ENCODE results near the gene CACNA1C. TPM values are rescaled to one million over a fixed set of nuclear protein-coding genes. Genes with fewer than 3 reads are reported as not detected.

CACNA1C gene
- total RNA-seq, 4 donors from 2014 or later = 2.0 to 4.2 (median 2.5) TPM

DNA sequence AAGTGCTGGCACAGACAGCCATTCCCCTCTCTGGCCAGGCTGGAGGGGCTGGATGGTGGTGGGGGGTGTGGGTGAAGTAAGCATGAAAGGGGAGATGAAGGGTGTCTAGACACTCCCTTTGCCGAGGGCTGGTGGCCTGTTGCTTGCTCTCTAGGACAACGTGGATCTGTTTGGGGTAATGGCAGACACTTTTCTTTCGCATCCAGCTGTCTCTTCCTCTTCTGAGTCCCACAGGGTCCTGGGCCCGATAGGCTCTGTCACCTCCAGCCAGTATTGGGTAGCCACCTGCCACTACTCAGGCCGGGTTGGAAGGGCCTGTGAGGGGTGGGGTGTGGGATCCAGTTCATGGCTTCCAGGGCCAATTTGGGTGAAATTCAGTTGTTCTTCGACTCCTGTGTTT, 218.1 kb downstream of the CACNA1C start:
- Histone ChIP-seq H3K9me3 (no peaks in the 10 kb centered on the region), H3K4me1 (no peaks in the 10 kb centered on the region), H3K27me3 (no peaks in the 10 kb centered on the region), H3K36me3 (no peaks in the 10 kb centered on the region), H3K4me3 (replicated peaks in 1 of 3) (no peak overlapping the region), H3K27ac (no peak overlapping the region)
- intact Hi-C loops (cut with DNase I) = loop anchor here (10.0 kb wide), 1 partner anchor 216 kb away; the partner anchor contains the start of gene CACNA1C
- TF ChIP-seq POLR2A (IDR thresholded peaks at IDR 0.05) (no peak), CTCF (IDR thresholded peaks at IDR 0.05) (no peak)
- no peak for DNase-seq
- WGBS, 2 donors = 92 to 95% methylated on average over 6 of the region's 6 CpGs

DNA sequence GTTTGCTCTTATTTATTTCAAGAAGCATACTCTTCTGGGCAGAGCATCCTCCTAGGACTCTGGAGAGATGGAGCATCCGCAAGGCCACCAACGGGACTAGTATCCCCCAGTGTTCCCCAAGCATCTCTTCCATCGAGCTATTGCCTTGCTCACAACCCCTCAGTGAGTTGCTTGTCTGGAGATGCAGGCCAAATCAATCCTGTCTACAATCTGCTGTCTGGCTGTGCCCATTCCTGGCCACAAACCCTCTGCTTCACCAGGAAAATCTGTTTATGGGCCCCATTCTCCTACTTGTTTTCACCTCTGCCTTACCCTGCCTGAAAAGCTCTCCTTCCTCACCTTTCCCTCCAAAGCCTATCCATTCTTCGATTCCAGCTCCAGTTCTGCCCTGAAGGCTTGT, 219.2 kb downstream of the CACNA1C start:
- no peak overlapping the region for H3K27ac ChIP-seq
- no peak for DNase-seq
- TF ChIP-seq POLR2A (IDR thresholded peaks at IDR 0.05) = no peak
- TF ChIP-seq CTCF (IDR thresholded peaks at IDR 0.05) = no peak
- no peaks in the 10 kb centered on the region for H3K4me1 ChIP-seq
- WGBS, 2 donors = 84 to 87% methylated on average over 4 of the region's 4 CpGs
- H3K36me3 ChIP-seq = no peaks in the 10 kb centered on the region
- H3K27me3 ChIP-seq = no peaks in the 10 kb centered on the region
- intact Hi-C loops (cut with DNase I) = loop anchor here (10.0 kb wide), 1 partner anchor 217 kb away; the partner anchor contains the start of gene CACNA1C
- H3K4me3 ChIP-seq (replicated peaks in 1 of 3) = no peak overlapping the region
- no peaks in the 10 kb centered on the region for H3K9me3 ChIP-seq

DNA sequence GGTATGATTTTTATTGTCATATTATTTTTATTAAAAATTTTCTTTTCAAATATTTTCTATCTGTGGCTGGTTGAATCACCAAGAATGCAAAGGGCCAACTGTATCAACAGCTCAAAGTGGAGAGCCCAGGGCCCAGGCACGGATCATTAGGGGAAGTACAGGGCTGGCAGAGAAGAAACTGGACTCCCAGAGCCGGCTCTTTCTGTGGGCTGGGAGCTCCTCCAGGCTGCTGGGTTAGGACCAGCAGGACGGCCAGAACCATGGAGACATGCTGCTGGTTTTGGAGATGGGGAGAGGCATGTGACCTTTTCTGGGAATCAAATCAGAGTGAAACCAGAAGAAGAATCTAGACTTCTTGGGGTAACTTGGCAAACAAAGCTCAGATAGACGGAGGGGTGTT, 220.5 kb downstream of the CACNA1C start:
- Histone ChIP-seq H3K27ac (no peak overlapping the region), H3K36me3 (no peaks in the 10 kb centered on the region), H3K9me3 (no peaks in the 10 kb centered on the region), H3K27me3 (no peaks in the 10 kb centered on the region), H3K4me1 (no peaks in the 10 kb centered on the region), H3K4me3 (replicated peaks in 1 of 3) (no peak overlapping the region)
- 54 to 63% methylated on average over 4 of the region's 4 CpGs for WGBS, 2 donors
- DNase-seq = peak in 1 of 2 donors; percentile 13
- peak in 1 of 6 experiments; percentile 4 for TF ChIP-seq CTCF (IDR thresholded peaks at IDR 0.05)
- TF ChIP-seq POLR2A (IDR thresholded peaks at IDR 0.05) = no peak
- intact Hi-C loops (cut with DNase I) = loop anchor here (10.0 kb wide), 1 partner anchor 218 kb away; the partner anchor contains the start of gene CACNA1C

GRCh38 chr12:2273751-2274150, 221.0 kb downstream of the CACNA1C start:
- TF ChIP-seq CTCF (IDR thresholded peaks at IDR 0.05) (no peak), POLR2A (IDR thresholded peaks at IDR 0.05) (no peak)
- intact Hi-C loops (cut with DNase I) = loop anchor here (10.0 kb wide), 1 partner anchor 219 kb away; the partner anchor contains the start of gene CACNA1C
- no peaks in the 10 kb centered on the region for H3K36me3 ChIP-seq
- no peak overlapping the region for H3K4me3 ChIP-seq (replicated peaks in 1 of 3)
- H3K27me3 ChIP-seq = no peaks in the 10 kb centered on the region
- H3K9me3 ChIP-seq = no peaks in the 10 kb centered on the region
- no peaks in the 10 kb centered on the region for H3K4me1 ChIP-seq
- H3K27ac ChIP-seq = no peak overlapping the region
- no peak for DNase-seq
- 81 to 84% methylated on average over 10 to 12 of the region's 12 CpGs for WGBS, 2 donors

- H3K4me3 ChIP-seq (replicated peaks in 1 of 3) = no peak overlapping the region
- intact Hi-C loops (cut with DNase I) = loop anchor here (10.0 kb wide), 1 partner anchor 220 kb away; the partner anchor contains the start of gene CACNA1C
- 84 to 95% methylated on average over 5 to 7 of the region's 7 CpGs for WGBS, 2 donors
- H3K36me3 ChIP-seq = no peaks in the 10 kb centered on the region
- H3K4me1 ChIP-seq = no peaks in the 10 kb centered on the region
- TF ChIP-seq POLR2A (IDR thresholded peaks at IDR 0.05) = no peak
- TF ChIP-seq CTCF (IDR thresholded peaks at IDR 0.05) = no peak
- H3K27ac ChIP-seq = no peak overlapping the region
- no peak for DNase-seq
- H3K27me3 ChIP-seq = no peaks in the 10 kb centered on the region
- no peaks in the 10 kb centered on the region for H3K9me3 ChIP-seq
Observed at GRCh38 chr12:2274733-2275132, 221.9 kb downstream of the CACNA1C start.
